DOHH2 (cell line): ENCODE results near the gene ALG5.

ENCODE experiments used
- EZH2phosphoT487 ChIP-seq: fragments of 200-600 bp; sonication (generic); IDR thresholded peaks from 2 replicates; pipeline ENCODE4 v1.6.1; 2017; ENCODE audit warnings: borderline replicate concordance, mild to moderate bottlenecking, antibody characterized with exemption, low read length, moderate library complexity, mixed read lengths
- TF ChIP-seq, protein P1 (sequence below): fragments of 200-600 bp; sonication (generic); IDR thresholded peaks from one replicate; pipeline ENCODE4 v1.5.1; 2014; ENCODE audit warnings: antibody characterized with exemption, mild to moderate bottlenecking, low read depth, low read length; ENCODE audit not compliant: poor library complexity, severe bottlenecking

DNA sequence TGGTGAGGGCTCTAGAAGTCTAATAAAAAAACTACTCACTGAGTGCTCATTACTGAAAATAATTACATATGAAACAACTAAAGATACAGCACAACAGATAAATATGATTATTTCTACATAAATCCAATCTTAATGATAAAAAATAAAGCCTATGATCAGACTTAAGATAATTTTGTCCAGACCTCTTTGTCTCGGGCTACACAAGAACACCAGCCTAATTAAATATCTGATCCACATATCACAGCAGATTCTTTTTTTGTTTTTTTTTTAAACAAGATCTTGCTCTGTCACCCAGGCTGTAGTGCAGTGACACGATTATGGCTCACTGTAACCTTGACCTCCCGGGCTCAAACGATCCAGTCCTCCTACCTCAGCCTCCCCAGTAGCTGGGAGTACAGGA lies 48.8 kb downstream of the ALG5 start:
- TF ChIP-seq, protein P1, sequence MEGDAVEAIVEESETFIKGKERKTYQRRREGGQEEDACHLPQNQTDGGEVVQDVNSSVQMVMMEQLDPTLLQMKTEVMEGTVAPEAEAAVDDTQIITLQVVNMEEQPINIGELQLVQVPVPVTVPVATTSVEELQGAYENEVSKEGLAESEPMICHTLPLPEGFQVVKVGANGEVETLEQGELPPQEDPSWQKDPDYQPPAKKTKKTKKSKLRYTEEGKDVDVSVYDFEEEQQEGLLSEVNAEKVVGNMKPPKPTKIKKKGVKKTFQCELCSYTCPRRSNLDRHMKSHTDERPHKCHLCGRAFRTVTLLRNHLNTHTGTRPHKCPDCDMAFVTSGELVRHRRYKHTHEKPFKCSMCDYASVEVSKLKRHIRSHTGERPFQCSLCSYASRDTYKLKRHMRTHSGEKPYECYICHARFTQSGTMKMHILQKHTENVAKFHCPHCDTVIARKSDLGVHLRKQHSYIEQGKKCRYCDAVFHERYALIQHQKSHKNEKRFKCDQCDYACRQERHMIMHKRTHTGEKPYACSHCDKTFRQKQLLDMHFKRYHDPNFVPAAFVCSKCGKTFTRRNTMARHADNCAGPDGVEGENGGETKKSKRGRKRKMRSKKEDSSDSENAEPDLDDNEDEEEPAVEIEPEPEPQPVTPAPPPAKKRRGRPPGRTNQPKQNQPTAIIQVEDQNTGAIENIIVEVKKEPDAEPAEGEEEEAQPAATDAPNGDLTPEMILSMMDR = no peak
- TF ChIP-seq EZH2phosphoT487 = no peak
